ENCODE data around the gene PDE4D. TPM values are rescaled to one million over a fixed set of nuclear protein-coding genes. Genes with fewer than 3 reads are reported as not detected.

PDE4D gene
- total RNA-seq, 1 experiment from 2014 or later: 3.3 TPM

DNA sequence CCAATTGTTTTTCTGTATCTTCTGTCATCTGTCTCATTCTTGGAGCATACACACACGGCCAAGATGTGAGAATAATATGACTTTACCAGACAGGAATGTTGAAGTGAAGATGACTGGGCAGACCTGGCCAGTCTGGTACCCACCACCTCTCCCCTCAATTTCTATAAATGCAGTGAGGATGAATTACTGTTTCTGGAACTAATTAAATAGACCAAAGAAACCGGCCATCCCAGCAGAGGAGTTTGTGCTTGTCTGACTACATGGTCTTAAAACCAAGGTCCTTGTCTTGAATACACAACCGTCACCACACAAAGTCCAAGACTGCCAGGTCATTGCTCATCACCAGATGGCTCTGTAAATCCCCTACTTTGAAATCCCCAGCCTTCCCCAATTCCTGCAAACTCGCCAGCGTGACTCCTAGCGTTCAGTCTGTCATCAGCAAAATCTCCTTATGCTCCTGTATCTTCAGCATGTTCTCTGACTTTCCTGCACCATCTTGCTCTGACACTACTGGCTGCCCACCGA, 147.2 kb downstream of the PDE4D start:
- no peak overlapping the region for H3K27ac Mint-ChIP-seq
- ATAC-seq: no peak
- POLR2A ChIA-PET: no interaction called here
- H3K27me3 Mint-ChIP-seq (ENCODE audit: low read depth): no peaks in the 10 kb centered on the region
- no peaks in the 10 kb centered on the region for H3K4me1 Mint-ChIP-seq
- peaks cover 6% of the 10 kb centered on the region; the same call in 1 of the 2 replicates for H3K9me3 Mint-ChIP-seq
- DNase-seq (ENCODE audit: low spot score): no peak
- CTCF ChIA-PET: no interaction called here
- no peak overlapping the region for H3K4me3 Mint-ChIP-seq
- no peak for TF ChIP-seq KAT7 (CRISPR knock-in tag; IDR thresholded peaks at IDR 0.05; ENCODE audit: borderline replicate concordance)
- no peaks in the 10 kb centered on the region for H3K36me3 Mint-ChIP-seq

DNA sequence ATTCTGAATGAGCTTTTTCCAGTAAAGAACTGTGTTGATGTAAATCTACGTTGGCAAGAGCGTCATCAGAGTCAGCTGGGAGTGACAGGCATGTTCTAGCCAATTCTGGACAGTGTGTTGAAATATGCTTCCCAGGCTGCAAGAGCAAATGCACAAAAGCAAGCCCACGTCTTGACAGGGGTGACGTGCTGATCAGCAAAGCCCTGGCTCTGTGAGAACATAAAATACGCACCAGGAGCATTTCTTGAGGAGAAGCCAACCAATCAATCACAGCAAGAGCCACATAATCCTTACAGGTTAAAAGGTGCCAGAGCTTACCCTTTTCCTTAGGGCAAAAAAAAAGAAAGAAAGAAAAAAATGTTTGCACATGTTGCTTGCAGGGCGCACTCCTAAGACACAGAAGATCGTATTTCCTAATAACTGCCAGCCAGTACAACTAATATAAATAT, 148.1 kb downstream of the PDE4D start:
- Mint-ChIP-seq H3K36me3 (no peaks in the 10 kb centered on the region), H3K4me1 (no peaks in the 10 kb centered on the region), H3K27ac (no peak overlapping the region), H3K9me3 (peaks cover 6% of the 10 kb centered on the region; the same call in 1 of the 2 replicates), H3K4me3 (no peak overlapping the region), H3K27me3 (ENCODE audit: low read depth) (no peaks in the 10 kb centered on the region)
- ChIA-PET POLR2A (no interaction called here), CTCF (no interaction called here)
- no peak for ATAC-seq
- TF ChIP-seq PRRX2 (CRISPR knock-in tag; IDR thresholded peaks at IDR 0.05) (no peak), ATF6 (CRISPR knock-in tag; IDR thresholded peaks at IDR 0.05) (no peak), FOXK1 (CRISPR knock-in tag; IDR thresholded peaks at IDR 0.05) (no peak), ZNF232 (CRISPR knock-in tag; IDR thresholded peaks at IDR 0.05) (no peak)
- DNase-seq (ENCODE audit: low spot score): no peak

- no peaks in the 10 kb centered on the region for H3K4me1 Mint-ChIP-seq
- H3K9me3 Mint-ChIP-seq: peaks cover 6% of the 10 kb centered on the region; the same call in 1 of the 2 replicates
- H3K36me3 Mint-ChIP-seq: no peaks in the 10 kb centered on the region
- TF ChIP-seq, protein P1, sequence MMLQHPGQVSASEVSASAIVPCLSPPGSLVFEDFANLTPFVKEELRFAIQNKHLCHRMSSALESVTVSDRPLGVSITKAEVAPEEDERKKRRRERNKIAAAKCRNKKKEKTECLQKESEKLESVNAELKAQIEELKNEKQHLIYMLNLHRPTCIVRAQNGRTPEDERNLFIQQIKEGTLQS (CRISPR knock-in tag; conservative IDR thresholded peaks at IDR 0.05): no peak
- TF ChIP-seq NR3C1 (CRISPR knock-in tag; conservative IDR thresholded peaks at IDR 0.05; ENCODE audit: low read depth) (no peak), ATF2 (CRISPR knock-in tag; IDR thresholded peaks at IDR 0.05; ENCODE audit: borderline replicate concordance, low read depth) (no peak), ZNF671 (CRISPR knock-in tag; IDR thresholded peaks at IDR 0.05) (no peak), RELA (CRISPR knock-in tag; IDR thresholded peaks at IDR 0.05; ENCODE audit: borderline replicate concordance) (no peak), ZNF396 (CRISPR knock-in tag; IDR thresholded peaks at IDR 0.05; ENCODE audit: borderline replicate concordance) (no peak), ZNF512 (CRISPR knock-in tag; IDR thresholded peaks at IDR 0.05; ENCODE audit: borderline replicate concordance) (no peak), CREB1 (CRISPR knock-in tag; IDR thresholded peaks at IDR 0.05) (no peak)
- DNase-seq (ENCODE audit: low spot score) (no peak), ATAC-seq (no peak)
- H3K4me3 Mint-ChIP-seq: no peak overlapping the region
- H3K27ac Mint-ChIP-seq: no peak overlapping the region
- ChIA-PET POLR2A (interaction anchor here (0.5 kb wide), 1 partner anchor 37 kb away, joined by 3 read pairs; no protein-coding TSS in a partner anchor), CTCF (no interaction called here)
- no peaks in the 10 kb centered on the region for H3K27me3 Mint-ChIP-seq (ENCODE audit: low read depth)
These were observed 149.0 kb downstream of the PDE4D start for GRCh38 chr5:59744531-59744992.

GRCh38 chr5:59741599-59741998, 151.9 kb downstream of the PDE4D start:
- no peaks in the 10 kb centered on the region for H3K4me1 Mint-ChIP-seq
- no peak for ATAC-seq
- no peak for TF ChIP-seq NFYB (CRISPR knock-in tag; conservative IDR thresholded peaks at IDR 0.05; ENCODE audit: low read depth)
- no peak for TF ChIP-seq CDX4 (CRISPR knock-in tag; IDR thresholded peaks at IDR 0.05; ENCODE audit: borderline replicate concordance)
- TF ChIP-seq, protein P2, sequence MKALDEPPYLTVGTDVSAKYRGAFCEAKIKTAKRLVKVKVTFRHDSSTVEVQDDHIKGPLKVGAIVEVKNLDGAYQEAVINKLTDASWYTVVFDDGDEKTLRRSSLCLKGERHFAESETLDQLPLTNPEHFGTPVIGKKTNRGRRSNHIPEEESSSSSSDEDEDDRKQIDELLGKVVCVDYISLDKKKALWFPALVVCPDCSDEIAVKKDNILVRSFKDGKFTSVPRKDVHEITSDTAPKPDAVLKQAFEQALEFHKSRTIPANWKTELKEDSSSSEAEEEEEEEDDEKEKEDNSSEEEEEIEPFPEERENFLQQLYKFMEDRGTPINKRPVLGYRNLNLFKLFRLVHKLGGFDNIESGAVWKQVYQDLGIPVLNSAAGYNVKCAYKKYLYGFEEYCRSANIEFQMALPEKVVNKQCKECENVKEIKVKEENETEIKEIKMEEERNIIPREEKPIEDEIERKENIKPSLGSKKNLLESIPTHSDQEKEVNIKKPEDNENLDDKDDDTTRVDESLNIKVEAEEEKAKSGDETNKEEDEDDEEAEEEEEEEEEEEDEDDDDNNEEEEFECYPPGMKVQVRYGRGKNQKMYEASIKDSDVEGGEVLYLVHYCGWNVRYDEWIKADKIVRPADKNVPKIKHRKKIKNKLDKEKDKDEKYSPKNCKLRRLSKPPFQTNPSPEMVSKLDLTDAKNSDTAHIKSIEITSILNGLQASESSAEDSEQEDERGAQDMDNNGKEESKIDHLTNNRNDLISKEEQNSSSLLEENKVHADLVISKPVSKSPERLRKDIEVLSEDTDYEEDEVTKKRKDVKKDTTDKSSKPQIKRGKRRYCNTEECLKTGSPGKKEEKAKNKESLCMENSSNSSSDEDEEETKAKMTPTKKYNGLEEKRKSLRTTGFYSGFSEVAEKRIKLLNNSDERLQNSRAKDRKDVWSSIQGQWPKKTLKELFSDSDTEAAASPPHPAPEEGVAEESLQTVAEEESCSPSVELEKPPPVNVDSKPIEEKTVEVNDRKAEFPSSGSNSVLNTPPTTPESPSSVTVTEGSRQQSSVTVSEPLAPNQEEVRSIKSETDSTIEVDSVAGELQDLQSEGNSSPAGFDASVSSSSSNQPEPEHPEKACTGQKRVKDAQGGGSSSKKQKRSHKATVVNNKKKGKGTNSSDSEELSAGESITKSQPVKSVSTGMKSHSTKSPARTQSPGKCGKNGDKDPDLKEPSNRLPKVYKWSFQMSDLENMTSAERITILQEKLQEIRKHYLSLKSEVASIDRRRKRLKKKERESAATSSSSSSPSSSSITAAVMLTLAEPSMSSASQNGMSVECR (CRISPR knock-in tag; IDR thresholded peaks at IDR 0.05; ENCODE audit: borderline replicate concordance): no peak
- no peak for TF ChIP-seq ZBTB43 (CRISPR knock-in tag; IDR thresholded peaks at IDR 0.05)
- no peak overlapping the region for H3K4me3 Mint-ChIP-seq
- H3K36me3 Mint-ChIP-seq: no peaks in the 10 kb centered on the region
- H3K27ac Mint-ChIP-seq: no peak overlapping the region
- ChIA-PET POLR2A (no interaction called here), CTCF (no interaction called here)
- no peaks in the 10 kb centered on the region for H3K27me3 Mint-ChIP-seq (ENCODE audit: low read depth)
- no peak for DNase-seq (ENCODE audit: low spot score)
- no peaks in the 10 kb centered on the region for H3K9me3 Mint-ChIP-seq
